Gastrocnemius medialis (tissue), 4 donors: ENCODE data around the gene UPF2. TPM values are rescaled to one million over a fixed set of nuclear protein-coding genes. Genes with fewer than 3 reads are reported as not detected.

Experiments used
- ATAC-seq, 2 donors: fragments of 150-250 bp; one replicate each; pipeline ENCODE4 v1.9.1; 2016
- DNase-seq, 2 donors: peaks; one replicate each; pipeline ENCODE4 v3.0.0-alpha.2; 2019
- H3K27ac ChIP-seq, 4 donors: fragments of 200-600 bp; sonication (generic); 1 replicate in 1 of 4; 2 replicates in 3 of 4; pipeline ENCODE4 v1.5.1; 2016 to 2018; ENCODE audit warnings: mild to moderate bottlenecking in 2 of 4, moderate library complexity in 1 of 4
- H3K27me3 ChIP-seq, 3 donors: fragments of 200-600 bp; sonication (generic) in 2 of 3; 1 replicate in 1 of 3; 2 replicates in 2 of 3; pipeline versions ENCODE4 v1.5.1 to v1.6.0; 2016 to 2019; ENCODE audit warnings: mild to moderate bottlenecking in 1 of 3, moderate library complexity in 1 of 3
- H3K36me3 ChIP-seq, 2 donors: fragments of 200-600 bp; sonication (generic) in 1 of 2; one replicate each; pipeline ENCODE4 v1.5.1; 2017 to 2018
- H3K4me1 ChIP-seq, 2 donors: fragments of 200-600 bp; sonication (generic) in 1 of 2; one replicate each; pipeline ENCODE4 v1.5.1; 2016 to 2017; ENCODE audit warnings: mild to moderate bottlenecking in 2 of 2
- H3K4me3 ChIP-seq, 4 donors: fragments of 200-600 bp; sonication (generic) in 3 of 4; 1 replicate in 1 of 4; 2 replicates in 3 of 4; pipeline ENCODE4 v1.5.1; 2016 to 2019; ENCODE audit warnings: mild to moderate bottlenecking in 2 of 4
- H3K9me3 ChIP-seq, 3 donors: fragments of 200-600 bp; sonication (generic) in 2 of 3; 1 replicate in 1 of 3; 2 replicates in 2 of 3; pipeline ENCODE4 v1.5.1; 2016 to 2019
- CTCF ChIP-seq, 5 experiments: fragments of 450-650 bp in 3 of 5; fragments of 200-600 bp in 2 of 5; sonication (generic) in 2 of 5; IDR thresholded peaks in 4 of 5; conservative IDR thresholded peaks in 1 of 5; 1 replicate in 4 of 5; 2 replicates in 1 of 5; pipeline ENCODE4 v1.5.1; 2016 to 2019; ENCODE audit warnings: antibody characterized with exemption in 5 of 5, mild to moderate bottlenecking in 3 of 5, moderate library complexity in 3 of 5
- POLR2A ChIP-seq, 2 donors: fragments of 450-650 bp; IDR thresholded peaks; one replicate each; pipeline ENCODE4 v1.6.1; 2017; ENCODE audit warnings: antibody characterized with exemption in 2 of 2, mild to moderate bottlenecking in 2 of 2, moderate library complexity in 2 of 2
- in situ Hi-C, 4 donors: fragments of 200-750 bp; cut with MboI; loops; one replicate each; pipeline versions ENCODE4 v1.15.0 to v1.8.0; 2017; ENCODE audit warnings: low sequenced_read_pairs in 4 of 4
- intact Hi-C: fragments of 100-400 bp; cut with DNase I; formaldehyde crosslinking; loops from one replicate; pipeline ENCODE4 v1.15.1; 2023; ENCODE audit warnings: low total_unique reads
- total RNA-seq, 4 donors: library from RNA; depleted of rRNA; stranded (reverse); fragments of >200 nt; gene quantifications; one replicate each; pipeline versions ENCODE4 v1.1.0 to v1.2.3, GENCODE V29; 2016

The UPF2 gene
- total RNA-seq, 4 donors from 2014 or later = 22.9 to 30.7 (median 26.4) TPM

GRCh38 chr10:12036073-12036655 is 6.4 kb downstream of the UPF2 start:
- no peak overlapping the region for H3K4me3 ChIP-seq
- no peak for TF ChIP-seq POLR2A (IDR thresholded peaks at IDR 0.05)
- TF ChIP-seq CTCF (IDR thresholded peaks at IDR 0.05 in 4 of 5, conservative IDR thresholded peaks at IDR 0.05 in 1 of 5) = no peak
- no peak for ATAC-seq
- H3K27me3 ChIP-seq = no peaks in the 10 kb centered on the region
- DNase-seq = no peak
- peaks cover 0 to 21% of the 10 kb centered on the region in 2 donors for H3K36me3 ChIP-seq
- in situ Hi-C loops = no loop called here
- intact Hi-C loops = no loop called here
- H3K9me3 ChIP-seq = no peaks in the 10 kb centered on the region
- peaks cover 12 to 15% of the 10 kb centered on the region in 2 donors for H3K4me1 ChIP-seq
- no peak overlapping the region for H3K27ac ChIP-seq

GRCh38 chr10:12031404-12031803 is 11.2 kb downstream of the UPF2 start:
- no peak for ATAC-seq
- TF ChIP-seq POLR2A (IDR thresholded peaks at IDR 0.05) = no peak
- no peak for TF ChIP-seq CTCF (IDR thresholded peaks at IDR 0.05 in 4 of 5, conservative IDR thresholded peaks at IDR 0.05 in 1 of 5)

GRCh38 chr10:12027539-12027938 is 15.1 kb downstream of the UPF2 start:
- Histone ChIP-seq H3K4me1 (peaks cover 7 to 11% of the 10 kb centered on the region in 2 donors), H3K9me3 (no peaks in the 10 kb centered on the region), H3K27me3 (no peaks in the 10 kb centered on the region), H3K27ac (no peak overlapping the region), H3K36me3 (peaks cover 0 to 19% of the 10 kb centered on the region in 2 donors), H3K4me3 (no peak overlapping the region)
- DNase-seq (no peak), ATAC-seq (no peak)
- in situ Hi-C loops (no loop called here), intact Hi-C loops (no loop called here)
- no peak for TF ChIP-seq POLR2A (IDR thresholded peaks at IDR 0.05)
- no peak for TF ChIP-seq CTCF (IDR thresholded peaks at IDR 0.05 in 4 of 5, conservative IDR thresholded peaks at IDR 0.05 in 1 of 5)

More at GRCh38 chr10:12031404-12031803, 11.2 kb downstream of the UPF2 start:
- Histone ChIP-seq H3K9me3 (no peaks in the 10 kb centered on the region), H3K27me3 (no peaks in the 10 kb centered on the region), H3K27ac (no peak overlapping the region), H3K4me1 (peaks cover 0 to 4% of the 10 kb centered on the region in 2 donors), H3K36me3 (peaks cover 0 to 35% of the 10 kb centered on the region in 2 donors), H3K4me3 (no peak overlapping the region)
- intact Hi-C loops (no loop called here), in situ Hi-C loops (no loop called here)
- no peak for DNase-seq

- H3K4me3 ChIP-seq = no peak overlapping the region
- H3K27me3 ChIP-seq = no peaks in the 10 kb centered on the region
- in situ Hi-C loops (no loop called here), intact Hi-C loops (no loop called here)
- peaks cover 0 to 14% of the 10 kb centered on the region in 2 donors for H3K36me3 ChIP-seq
- ATAC-seq (no peak), DNase-seq (no peak)
- TF ChIP-seq CTCF (IDR thresholded peaks at IDR 0.05 in 4 of 5, conservative IDR thresholded peaks at IDR 0.05 in 1 of 5) (no peak), POLR2A (IDR thresholded peaks at IDR 0.05) (no peak)
- H3K9me3 ChIP-seq = no peaks in the 10 kb centered on the region
- peaks cover 7 to 11% of the 10 kb centered on the region in 2 donors for H3K4me1 ChIP-seq
- peak overlapping the region in 1 of 4 donors; percentile 40 for H3K27ac ChIP-seq
Measured at GRCh38 chr10:12025591-12025990, 17.0 kb downstream of the UPF2 start.
